ENCODE results near the gene EPB41L2. TPM values are rescaled to one million over a fixed set of nuclear protein-coding genes. Genes with fewer than 3 reads are reported as not detected.
A peak's percentile ranks its signal among the peaks of the same experiment; 100 is the strongest.

EPB41L2 gene
- total RNA-seq, 1 experiment from 2014 or later = 181 TPM

GRCh38 chr6:130873746-130874145, 189.3 kb downstream of the EPB41L2 start:
- no TSS peak for BruUV-seq (replicated peaks)
- Histone ChIP-seq H3K9me3 (ENCODE audit: low read depth, low read length, poor library complexity, severe bottlenecking) (no peaks in the 10 kb centered on the region), H3K27ac (ENCODE audit: low read depth, low read length, poor library complexity, severe bottlenecking) (no peak overlapping the region), H3K27me3 (replicated peaks; ENCODE audit: insufficient read depth, low read depth, low read length, poor library complexity) (no peaks in the 10 kb centered on the region), H3K4me3 (ENCODE audit: low read depth, low read length, poor library complexity, severe bottlenecking) (no peak overlapping the region), H3K36me3 (ENCODE audit: insufficient read depth, low read length, poor library complexity, severe bottlenecking) (no peaks in the 10 kb centered on the region), H3K4me1 (ENCODE audit: insufficient read depth, low read length, poor library complexity, severe bottlenecking) (peaks cover 3% of the 10 kb centered on the region)
- CTCF ChIA-PET = interaction anchor here (0.5 to 2.0 kb wide), 3 partner anchors 11 to 989 kb away, joined by 4 to 6 read pairs (median 5); no protein-coding TSS in a partner anchor
- DNase-seq (ENCODE audit: low spot score) = peak; percentile 28
- no peak for TF ChIP-seq CTCF (conservative IDR thresholded peaks at IDR 0.05; ENCODE audit: low read depth, low read length)
- no peak for TF ChIP-seq EZH2 (IDR thresholded peaks at IDR 0.05; ENCODE audit: borderline replicate concordance, low read depth, low read length, poor library complexity, severe bottlenecking)
- intact Hi-C loops (cut with micrococcal nuclease; ENCODE audit: unreplicated experiment) = loop anchor here (10.0 kb wide), 1 partner anchor 549 kb away; no protein-coding TSS in a partner anchor
- POLR2A ChIA-PET (ENCODE audit: low non-redundant PET) = no interaction called here

GRCh38 chr6:130872250-130873095, 190.6 kb downstream of the EPB41L2 start:
- CTCF ChIA-PET = interaction anchor here (0.6 to 2.0 kb wide), 2 partner anchors 12 to 13 kb away, joined by 4 to 6 read pairs; no protein-coding TSS in a partner anchor
- peak; percentile 68 for DNase-seq (ENCODE audit: low spot score)

More at GRCh38 chr6:130872250-130873095, 190.6 kb downstream of the EPB41L2 start:
- Histone ChIP-seq H3K4me3 (ENCODE audit: low read depth, low read length, poor library complexity, severe bottlenecking) (no peak overlapping the region), H3K36me3 (ENCODE audit: insufficient read depth, low read length, poor library complexity, severe bottlenecking) (no peaks in the 10 kb centered on the region), H3K4me1 (ENCODE audit: insufficient read depth, low read length, poor library complexity, severe bottlenecking) (peaks cover 3% of the 10 kb centered on the region), H3K9me3 (ENCODE audit: low read depth, low read length, poor library complexity, severe bottlenecking) (no peaks in the 10 kb centered on the region), H3K27me3 (replicated peaks; ENCODE audit: insufficient read depth, low read depth, low read length, poor library complexity) (no peaks in the 10 kb centered on the region), H3K27ac (ENCODE audit: low read depth, low read length, poor library complexity, severe bottlenecking) (no peak overlapping the region)
- intact Hi-C loops (cut with micrococcal nuclease; ENCODE audit: unreplicated experiment) = loop anchor here (10.0 kb wide), 1 partner anchor 548 kb away; no protein-coding TSS in a partner anchor
- TF ChIP-seq EZH2 (IDR thresholded peaks at IDR 0.05; ENCODE audit: borderline replicate concordance, low read depth, low read length, poor library complexity, severe bottlenecking) = no peak
- peak; percentile 98 for TF ChIP-seq CTCF (conservative IDR thresholded peaks at IDR 0.05; ENCODE audit: low read depth, low read length)
- BruUV-seq (replicated peaks) = no TSS peak
- POLR2A ChIA-PET (ENCODE audit: low non-redundant PET) = no interaction called here
